ENCODE measurements around the gene CMC1. TPM values are rescaled to one million over a fixed set of nuclear protein-coding genes. Genes with fewer than 3 reads are reported as not detected.
A peak's percentile ranks its signal among the peaks of the same experiment; 100 is the strongest.

Gene CMC1
- total and polyA plus RNA-seq, 4 donors: 17.6 to 35.6 (median 26.9) TPM

DNA sequence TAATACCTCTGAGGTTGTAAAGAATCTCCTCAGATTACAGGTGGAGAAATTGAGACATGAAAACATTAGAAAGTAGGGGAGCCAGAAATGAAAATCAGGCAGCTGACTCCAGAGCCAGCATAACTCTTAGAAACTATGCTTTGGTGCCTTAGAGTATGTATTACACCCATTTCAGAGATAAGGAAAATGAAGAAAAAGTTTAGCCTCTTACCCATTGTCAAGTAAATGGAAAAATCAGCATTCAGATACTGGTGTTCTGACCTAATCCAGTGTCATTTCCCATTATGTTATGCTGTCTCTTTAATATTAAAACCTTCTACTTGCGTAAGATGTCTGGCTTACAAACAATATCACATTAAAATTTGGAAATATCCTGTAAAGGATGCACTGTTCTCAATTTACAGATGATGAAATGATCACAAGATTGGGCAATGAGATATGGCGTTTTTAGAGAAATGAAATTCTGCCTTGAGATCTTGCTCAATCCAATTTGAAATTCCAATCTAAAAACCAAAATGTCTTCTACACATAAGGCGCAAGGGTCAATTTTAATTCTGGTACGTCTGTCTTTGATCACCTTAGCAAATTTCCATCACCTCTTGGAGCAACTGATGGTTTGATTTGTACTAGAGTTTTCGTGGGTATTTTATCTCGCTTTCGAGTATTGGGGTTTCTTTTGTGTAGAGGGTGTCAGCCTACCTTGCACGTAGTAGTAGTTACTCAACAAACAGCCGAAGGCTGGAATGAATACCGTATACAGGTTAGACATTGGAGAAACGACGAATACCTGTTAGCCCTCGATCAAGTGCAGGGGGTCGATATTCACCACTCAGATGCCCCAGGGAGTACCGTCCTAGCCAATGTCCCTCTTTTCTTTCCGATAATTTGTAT lies 106.2 kb downstream of the CMC1 start:
- peaks cover 0 to 8% (median 4%) of the 10 kb centered on the region in 4 donors for H3K36me3 ChIP-seq (ENCODE audit: control insufficient read depth in 4 of 4, insufficient read depth in 4 of 4, low read length in 4 of 4)
- H3K9me3 ChIP-seq (ENCODE audit: control insufficient read depth in 4 of 4, insufficient read depth in 3 of 4, low read length in 3 of 4): peaks cover 1 to 7% (median 4%) of the 10 kb centered on the region in 4 donors
- H3K4me1 ChIP-seq (ENCODE audit: control insufficient read depth in 5 of 5, insufficient read depth in 5 of 5, low read length in 5 of 5): peaks cover 0 to 35% (median 13%) of the 10 kb centered on the region in 5 donors
- H3K27me3 ChIP-seq (ENCODE audit: control insufficient read depth in 3 of 3, insufficient read depth in 3 of 3, low read length in 2 of 3): no peaks in the 10 kb centered on the region
- 14 to 21% methylated on average over 16 of the region's 16 CpGs for WGBS, 2 donors
- TF ChIP-seq, protein P1, sequence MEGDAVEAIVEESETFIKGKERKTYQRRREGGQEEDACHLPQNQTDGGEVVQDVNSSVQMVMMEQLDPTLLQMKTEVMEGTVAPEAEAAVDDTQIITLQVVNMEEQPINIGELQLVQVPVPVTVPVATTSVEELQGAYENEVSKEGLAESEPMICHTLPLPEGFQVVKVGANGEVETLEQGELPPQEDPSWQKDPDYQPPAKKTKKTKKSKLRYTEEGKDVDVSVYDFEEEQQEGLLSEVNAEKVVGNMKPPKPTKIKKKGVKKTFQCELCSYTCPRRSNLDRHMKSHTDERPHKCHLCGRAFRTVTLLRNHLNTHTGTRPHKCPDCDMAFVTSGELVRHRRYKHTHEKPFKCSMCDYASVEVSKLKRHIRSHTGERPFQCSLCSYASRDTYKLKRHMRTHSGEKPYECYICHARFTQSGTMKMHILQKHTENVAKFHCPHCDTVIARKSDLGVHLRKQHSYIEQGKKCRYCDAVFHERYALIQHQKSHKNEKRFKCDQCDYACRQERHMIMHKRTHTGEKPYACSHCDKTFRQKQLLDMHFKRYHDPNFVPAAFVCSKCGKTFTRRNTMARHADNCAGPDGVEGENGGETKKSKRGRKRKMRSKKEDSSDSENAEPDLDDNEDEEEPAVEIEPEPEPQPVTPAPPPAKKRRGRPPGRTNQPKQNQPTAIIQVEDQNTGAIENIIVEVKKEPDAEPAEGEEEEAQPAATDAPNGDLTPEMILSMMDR (IDR thresholded peaks at IDR 0.05; ENCODE audit: control extremely low read depth, extremely low read depth): no peak
- H3K9ac ChIP-seq (ENCODE audit: insufficient read depth in 1 of 2, low read length in 2 of 2): peak overlapping the region; percentile 89 to 98
- ATAC-seq (ENCODE audit: insufficient read depth, low FRiP score): no peak
- H3K4me3 ChIP-seq: peak overlapping the region; percentile 78
- peak overlapping the region; percentile 98 to 99 for H3K27ac ChIP-seq (ENCODE audit: low read depth in 1 of 2, low read length in 1 of 2)
- peak in 2 of 3 donors; percentile 67 to 72 for DNase-seq

DNA sequence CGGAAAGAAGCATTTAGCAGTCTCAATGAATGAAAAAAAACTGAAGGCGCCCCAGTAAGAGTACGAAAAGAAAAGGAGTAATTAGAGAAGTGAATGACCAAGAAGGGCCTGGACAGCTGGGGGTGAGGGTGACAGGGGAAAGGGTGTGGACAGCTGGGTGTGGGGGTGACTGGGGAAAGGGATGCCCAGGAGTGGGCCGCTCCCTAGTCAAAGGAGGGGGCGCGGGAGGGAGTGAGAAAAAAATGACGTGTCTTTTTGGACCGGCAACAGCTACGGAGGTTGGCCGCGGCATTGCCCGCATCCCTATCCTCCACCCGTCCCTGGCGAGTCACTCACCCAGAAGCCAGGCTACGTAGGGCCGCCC lies 106.8 kb downstream of the CMC1 start:
- ATAC-seq (ENCODE audit: insufficient read depth, low FRiP score) (peak; percentile 89), DNase-seq (no peak)
- TF ChIP-seq, protein P1 (IDR thresholded peaks at IDR 0.05; ENCODE audit: control extremely low read depth, extremely low read depth): no peak
- peak overlapping the region; percentile 78 for H3K4me3 ChIP-seq
- H3K9ac ChIP-seq (ENCODE audit: insufficient read depth in 1 of 2, low read length in 2 of 2): peak overlapping the region; percentile 89 to 98
- peaks cover 1 to 9% (median 6%) of the 10 kb centered on the region in 4 donors for H3K9me3 ChIP-seq (ENCODE audit: control insufficient read depth in 4 of 4, insufficient read depth in 3 of 4, low read length in 3 of 4)
- H3K36me3 ChIP-seq (ENCODE audit: control insufficient read depth in 4 of 4, insufficient read depth in 4 of 4, low read length in 4 of 4): peaks cover 0 to 8% (median 5%) of the 10 kb centered on the region in 4 donors
- H3K27ac ChIP-seq (ENCODE audit: low read depth in 1 of 2, low read length in 1 of 2): peak overlapping the region; percentile 98 to 99
- peaks cover 0 to 29% (median 13%) of the 10 kb centered on the region in 5 donors for H3K4me1 ChIP-seq (ENCODE audit: control insufficient read depth in 5 of 5, insufficient read depth in 5 of 5, low read length in 5 of 5)
- 1% methylated on average over 16 of the region's 16 CpGs for WGBS, 2 donors
- no peaks in the 10 kb centered on the region for H3K27me3 ChIP-seq (ENCODE audit: control insufficient read depth in 3 of 3, insufficient read depth in 3 of 3, low read length in 2 of 3)

DNA sequence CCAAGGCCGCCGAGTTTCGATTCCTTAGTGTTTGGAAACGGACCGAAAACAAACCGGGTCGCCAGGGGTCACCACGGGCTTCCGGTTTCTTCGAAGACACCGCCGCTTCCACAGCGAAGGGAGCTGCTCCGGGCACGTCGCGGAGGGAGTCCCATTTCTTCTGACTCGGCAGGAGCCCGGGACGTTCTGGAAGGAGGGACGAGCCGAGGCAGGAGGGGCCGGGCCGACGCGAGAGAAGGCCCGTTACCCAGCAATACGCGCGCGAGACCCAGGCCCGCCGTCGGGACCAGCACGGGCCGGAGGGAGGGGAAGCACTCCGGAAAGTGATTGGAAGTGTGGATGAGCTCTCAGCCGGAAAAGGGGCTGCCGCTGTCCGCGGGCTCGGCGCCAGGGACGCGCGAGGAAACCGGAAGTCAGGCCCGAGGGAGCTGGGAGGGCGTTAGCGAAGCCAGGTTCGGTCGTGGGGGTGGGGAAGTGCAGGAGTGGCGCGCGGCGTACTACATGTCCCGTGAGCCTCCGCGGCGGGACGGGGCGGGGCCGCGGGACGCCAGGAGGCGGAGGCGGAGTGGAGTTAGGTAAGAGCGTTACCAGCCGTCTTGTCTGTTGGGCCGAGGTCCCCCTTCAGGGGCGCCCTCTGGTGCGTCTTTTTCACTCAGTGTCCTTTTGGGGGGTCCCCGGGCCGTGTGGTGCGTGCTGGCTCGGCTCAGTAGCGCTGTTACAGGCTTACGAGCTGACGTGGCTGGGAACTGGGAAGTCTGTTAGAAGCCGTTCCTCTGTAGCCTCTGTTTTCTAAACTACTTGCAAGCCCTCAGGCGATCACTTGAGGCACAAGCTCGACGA lies 107.4 kb downstream of the CMC1 start, which contains the start of the genes AZI2 and ZCWPW2:
Gene AZI2 (minus strand): TSS at position 196 of the 840 bp plus-strand sequence. CDS start 8,207 bp downstream, outside the sequence.
Gene ZCWPW2 (plus strand): TSS at position 93 of the 840 bp plus-strand sequence. CDS start 64,348 bp downstream, outside the sequence.
- TF ChIP-seq, protein P1 (IDR thresholded peaks at IDR 0.05; ENCODE audit: control extremely low read depth, extremely low read depth): no peak
- Histone ChIP-seq H3K9ac (ENCODE audit: insufficient read depth in 1 of 2, low read length in 2 of 2) (peak within 1 kb of the TSS; percentile 89 to 98), H3K9me3 (ENCODE audit: control insufficient read depth in 4 of 4, insufficient read depth in 3 of 4, low read length in 3 of 4) (peaks cover 1 to 12% (median 6%) of the 10 kb centered on the region in 4 donors), H3K4me3 (peak within 1 kb of the TSS; percentile 78), H3K27me3 (ENCODE audit: control insufficient read depth in 3 of 3, insufficient read depth in 3 of 3, low read length in 2 of 3) (no peaks in the 10 kb centered on the region), H3K27ac (ENCODE audit: low read depth in 1 of 2, low read length in 1 of 2) (peak within 1 kb of the TSS; percentile 98 to 99), H3K4me1 (ENCODE audit: control insufficient read depth in 5 of 5, insufficient read depth in 5 of 5, low read length in 5 of 5) (peaks cover 0 to 28% (median 13%) of the 10 kb centered on the region in 5 donors), H3K36me3 (ENCODE audit: control insufficient read depth in 4 of 4, insufficient read depth in 4 of 4, low read length in 4 of 4) (peaks cover 0 to 11% (median 8%) of the 10 kb centered on the region in 4 donors)
- WGBS, 2 donors: 0% methylated on average over 74 to 83 of the region's 83 CpGs
- ATAC-seq (ENCODE audit: insufficient read depth, low FRiP score) (peak; percentile 97), DNase-seq (peak; percentile 99)

Measured in lung (tissue), 12 donors.